ENCODE results near the gene PBOV1. TPM values are rescaled to one million over a fixed set of nuclear protein-coding genes. Genes with fewer than 3 reads are reported as not detected.

Gene PBOV1
- total and polyA plus RNA-seq, 3 donors from 2014 or later: not detected

DNA sequence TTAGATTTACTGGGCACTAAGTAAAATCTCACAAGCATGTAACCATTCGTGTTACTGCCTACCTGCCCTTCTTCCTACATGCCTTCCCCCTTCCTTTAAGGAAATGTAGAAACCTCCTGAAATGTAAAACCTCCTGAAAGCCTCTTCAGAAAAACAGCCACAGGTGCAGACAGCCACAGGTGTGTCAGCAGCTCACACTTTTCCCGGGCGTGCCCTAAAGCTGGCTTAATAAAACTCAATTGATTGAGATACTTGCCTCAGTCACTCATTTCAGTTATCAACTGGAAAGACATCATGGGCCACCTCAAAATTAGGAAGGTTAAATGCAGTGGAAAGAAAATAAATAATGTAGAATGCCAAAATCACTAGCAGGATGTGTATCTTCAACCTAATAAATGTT, 23.1 kb upstream of the PBOV1 start:
- TF ChIP-seq, protein P1, sequence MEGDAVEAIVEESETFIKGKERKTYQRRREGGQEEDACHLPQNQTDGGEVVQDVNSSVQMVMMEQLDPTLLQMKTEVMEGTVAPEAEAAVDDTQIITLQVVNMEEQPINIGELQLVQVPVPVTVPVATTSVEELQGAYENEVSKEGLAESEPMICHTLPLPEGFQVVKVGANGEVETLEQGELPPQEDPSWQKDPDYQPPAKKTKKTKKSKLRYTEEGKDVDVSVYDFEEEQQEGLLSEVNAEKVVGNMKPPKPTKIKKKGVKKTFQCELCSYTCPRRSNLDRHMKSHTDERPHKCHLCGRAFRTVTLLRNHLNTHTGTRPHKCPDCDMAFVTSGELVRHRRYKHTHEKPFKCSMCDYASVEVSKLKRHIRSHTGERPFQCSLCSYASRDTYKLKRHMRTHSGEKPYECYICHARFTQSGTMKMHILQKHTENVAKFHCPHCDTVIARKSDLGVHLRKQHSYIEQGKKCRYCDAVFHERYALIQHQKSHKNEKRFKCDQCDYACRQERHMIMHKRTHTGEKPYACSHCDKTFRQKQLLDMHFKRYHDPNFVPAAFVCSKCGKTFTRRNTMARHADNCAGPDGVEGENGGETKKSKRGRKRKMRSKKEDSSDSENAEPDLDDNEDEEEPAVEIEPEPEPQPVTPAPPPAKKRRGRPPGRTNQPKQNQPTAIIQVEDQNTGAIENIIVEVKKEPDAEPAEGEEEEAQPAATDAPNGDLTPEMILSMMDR (IDR thresholded peaks at IDR 0.05): no peak
- no peak for TF ChIP-seq POLR2A (IDR thresholded peaks at IDR 0.05)
- no peaks in the 10 kb centered on the region for H3K27me3 ChIP-seq
- H3K36me3 ChIP-seq (ENCODE audit: low read depth, missing control alignments): no peaks in the 10 kb centered on the region
- WGBS, 2 donors: 84 to 91% methylated on average over 3 of the region's 3 CpGs
- H3K4me1 ChIP-seq: no peaks in the 10 kb centered on the region
- no peak overlapping the region for H3K4me3 ChIP-seq
- intact Hi-C loops (cut with DNase I; ENCODE audit: low total_unique reads): no loop called here
- H3K27ac ChIP-seq: no peak overlapping the region
- DNase-seq: no peak
- no peaks in the 10 kb centered on the region for H3K9me3 ChIP-seq

DNA sequence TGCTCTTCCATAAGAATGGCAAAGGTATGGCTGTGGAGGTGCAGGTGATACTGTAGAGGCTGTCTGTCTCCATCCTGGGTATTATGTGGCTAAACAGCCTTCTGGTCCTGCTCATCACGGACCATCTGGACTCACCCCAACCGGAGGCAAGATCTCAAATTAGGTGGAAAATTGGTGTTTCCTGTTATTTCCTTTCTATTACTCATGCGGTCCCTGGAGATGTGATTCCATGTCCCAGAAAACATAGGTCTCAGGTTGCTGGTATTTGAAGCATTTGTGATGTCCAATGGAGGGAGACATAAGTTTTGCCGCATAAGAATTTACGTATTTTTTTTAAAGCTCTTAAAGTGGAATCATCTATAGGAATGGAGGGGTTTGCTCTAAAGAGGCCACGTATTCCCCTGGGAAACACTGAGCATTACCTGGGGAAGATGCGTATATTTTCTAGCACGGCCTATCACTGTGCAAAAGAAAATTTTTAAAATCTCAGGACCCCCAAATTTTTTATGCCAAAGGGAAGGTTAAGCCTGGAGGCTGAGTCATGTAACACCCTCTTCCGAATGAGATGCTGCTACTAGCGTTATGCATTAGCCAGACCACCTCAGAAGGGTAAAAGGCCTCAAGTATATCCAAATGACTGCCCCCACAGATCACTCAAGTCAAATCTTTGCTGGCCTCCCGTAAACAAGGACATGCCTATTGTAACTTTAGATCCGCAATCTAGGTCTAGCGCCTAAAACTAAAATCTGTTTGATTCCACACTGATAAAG, 22.4 kb upstream of the PBOV1 start:
- WGBS, 2 donors: 89 to 91% methylated on average over 13 of the region's 13 CpGs
- H3K4me3 ChIP-seq: no peak overlapping the region
- no peak overlapping the region for H3K27ac ChIP-seq
- TF ChIP-seq, protein P1 (IDR thresholded peaks at IDR 0.05): no peak
- no peak for TF ChIP-seq POLR2A (IDR thresholded peaks at IDR 0.05)
- H3K4me1 ChIP-seq: no peaks in the 10 kb centered on the region
- intact Hi-C loops (cut with DNase I; ENCODE audit: low total_unique reads): no loop called here
- no peaks in the 10 kb centered on the region for H3K27me3 ChIP-seq
- H3K9me3 ChIP-seq: no peaks in the 10 kb centered on the region
- DNase-seq: no peak
- no peaks in the 10 kb centered on the region for H3K36me3 ChIP-seq (ENCODE audit: low read depth, missing control alignments)

DNA sequence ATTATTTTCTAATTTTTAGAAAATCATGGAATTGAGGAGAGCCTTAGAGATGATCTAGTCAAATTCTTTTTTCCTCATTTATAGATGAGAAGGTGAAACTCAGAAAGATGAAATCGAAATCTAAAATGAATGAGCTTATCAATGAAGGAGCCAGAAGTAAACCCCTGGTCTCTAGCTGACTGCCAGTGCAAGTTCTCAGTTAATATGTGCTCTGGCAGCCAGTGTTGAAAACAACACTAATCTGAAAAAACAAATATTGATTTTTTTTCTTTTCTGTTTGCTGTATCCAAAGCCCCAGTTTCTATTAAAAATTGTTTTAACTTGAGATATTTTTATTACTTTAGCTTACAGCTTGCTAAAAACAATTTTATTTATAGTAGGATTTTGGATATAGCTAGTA, 21.5 kb upstream of the PBOV1 start:
- Histone ChIP-seq H3K36me3 (ENCODE audit: low read depth, missing control alignments) (no peaks in the 10 kb centered on the region), H3K4me1 (no peaks in the 10 kb centered on the region), H3K27me3 (no peaks in the 10 kb centered on the region), H3K4me3 (no peak overlapping the region), H3K9me3 (no peaks in the 10 kb centered on the region), H3K27ac (no peak overlapping the region)
- no peak for TF ChIP-seq POLR2A (IDR thresholded peaks at IDR 0.05)
- TF ChIP-seq, protein P1 (IDR thresholded peaks at IDR 0.05): no peak
- 90 to 97% methylated on average over 1 of the region's 1 CpG for WGBS, 2 donors
- intact Hi-C loops (cut with DNase I; ENCODE audit: low total_unique reads): no loop called here
- no peak for DNase-seq

DNA sequence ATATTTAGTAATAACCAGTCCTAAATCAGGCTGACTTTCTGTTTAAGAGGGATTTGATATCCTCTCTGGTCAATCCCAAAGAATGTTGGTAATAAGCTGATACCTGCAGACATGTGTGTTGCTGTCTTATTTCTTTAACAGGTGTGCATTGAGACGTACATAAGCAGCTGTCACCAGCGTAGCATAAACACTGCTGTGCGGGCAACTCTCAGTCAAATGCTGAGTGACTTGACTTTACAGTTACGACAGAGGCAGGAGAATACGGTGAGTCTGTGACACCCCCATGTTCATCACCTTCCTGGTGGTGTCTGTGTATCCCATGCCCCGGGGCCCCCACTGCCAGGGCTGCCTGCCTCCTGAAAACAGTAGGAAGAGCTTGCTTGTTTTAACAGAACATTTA, 20.1 kb upstream of the PBOV1 start:
- no peak overlapping the region for H3K4me3 ChIP-seq
- H3K27me3 ChIP-seq: no peaks in the 10 kb centered on the region
- no peak for DNase-seq
- 83 to 92% methylated on average over 6 of the region's 6 CpGs for WGBS, 2 donors
- no peaks in the 10 kb centered on the region for H3K4me1 ChIP-seq
- no peaks in the 10 kb centered on the region for H3K9me3 ChIP-seq
- no peak for TF ChIP-seq POLR2A (IDR thresholded peaks at IDR 0.05)
- TF ChIP-seq, protein P1 (IDR thresholded peaks at IDR 0.05): no peak
- no peaks in the 10 kb centered on the region for H3K36me3 ChIP-seq (ENCODE audit: low read depth, missing control alignments)
- no peak overlapping the region for H3K27ac ChIP-seq
- intact Hi-C loops (cut with DNase I; ENCODE audit: low total_unique reads): no loop called here

DNA sequence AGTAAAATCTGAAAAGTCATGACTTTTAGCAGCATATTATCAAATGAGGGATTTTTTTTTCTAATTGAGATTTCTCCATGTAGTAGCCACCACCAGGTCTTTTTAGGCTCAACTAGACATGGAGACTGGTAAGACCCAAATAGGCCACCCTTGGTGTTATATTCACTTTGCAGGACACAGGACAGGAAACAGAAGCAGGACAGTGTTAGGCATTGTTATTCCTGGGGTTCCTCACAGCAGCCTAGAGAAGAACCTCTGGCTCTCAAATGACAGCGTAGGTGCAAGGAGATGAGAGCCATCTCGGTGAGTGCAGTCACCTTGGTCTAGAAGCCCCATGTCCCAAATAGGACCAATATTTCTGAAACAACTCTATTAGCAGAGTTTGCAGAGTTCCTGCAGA, 19.2 kb upstream of the PBOV1 start:
- no peak for DNase-seq
- Histone ChIP-seq H3K27me3 (no peaks in the 10 kb centered on the region), H3K4me1 (no peaks in the 10 kb centered on the region), H3K27ac (no peak overlapping the region), H3K9me3 (no peaks in the 10 kb centered on the region), H3K36me3 (ENCODE audit: low read depth, missing control alignments) (no peaks in the 10 kb centered on the region), H3K4me3 (no peak overlapping the region)
- TF ChIP-seq POLR2A (IDR thresholded peaks at IDR 0.05): no peak
- TF ChIP-seq, protein P1 (IDR thresholded peaks at IDR 0.05): no peak
- WGBS, 2 donors: 91 to 95% methylated on average over 2 of the region's 2 CpGs
- intact Hi-C loops (cut with DNase I; ENCODE audit: low total_unique reads): no loop called here
